CD14-positive monocyte (primary cell): ENCODE data around the gene TSHZ2. TPM values are rescaled to one million over a fixed set of nuclear protein-coding genes. Genes with fewer than 3 reads are reported as not detected.

Experiments
- DNase-seq, 3 donors: peaks; one replicate each; pipeline ENCODE4 v3.0.0-alpha.2; 2011 to 2022
- H2AFZ ChIP-seq: 2 replicates; pipeline ENCODE4 v1.6.0; 2012; ENCODE audit warnings: mild to moderate bottlenecking, low read depth, low read length, inconsistent platforms; ENCODE audit not compliant: insufficient read depth, poor library complexity, severe bottlenecking
- H3K27ac ChIP-seq, 2 donors: 1 replicate in 1 of 2; 2 replicates in 1 of 2; pipeline ENCODE4 v1.5.1; 2012 to 2013; ENCODE audit warnings: low read length in 2 of 2, control low read depth in 1 of 2, inconsistent platforms in 1 of 2, low read depth in 1 of 2, mild to moderate bottlenecking in 1 of 2
- H3K27me3 ChIP-seq, 2 donors: one replicate each; pipeline versions ENCODE4 v1.6.0 to v1.6.1; 2011 to 2013; ENCODE audit warnings: low read length in 2 of 2; ENCODE audit not compliant: control insufficient read depth in 2 of 2, insufficient read depth in 2 of 2
- H3K36me3 ChIP-seq, 2 donors: replicated peaks in 1 of 2; 1 replicate in 1 of 2; 2 replicates in 1 of 2; pipeline versions ENCODE4 v1.5.1 to v1.6.1; 2012 to 2013; ENCODE audit warnings: low read length in 2 of 2, control low read depth in 1 of 2, inconsistent platforms in 1 of 2, mild to moderate bottlenecking in 1 of 2; ENCODE audit not compliant: insufficient read depth in 2 of 2, control insufficient read depth in 1 of 2
- H3K4me1 ChIP-seq, 2 donors: 1 replicate in 1 of 2; 2 replicates in 1 of 2; pipeline versions ENCODE4 v1.5.1 to v1.6.1; 2012 to 2013; ENCODE audit warnings: low read length in 2 of 2, control low read depth in 1 of 2, inconsistent platforms in 1 of 2, mild to moderate bottlenecking in 1 of 2, moderate library complexity in 1 of 2; ENCODE audit not compliant: insufficient read depth in 2 of 2, control insufficient read depth in 1 of 2
- H3K4me2 ChIP-seq: replicated peaks from 2 replicates; pipeline ENCODE3; 2012; ENCODE audit warnings: low read length, moderate library complexity, mild to moderate bottlenecking; ENCODE audit not compliant: poor library complexity, severe bottlenecking; ENCODE audit errors: extremely low read depth
- H3K4me3 ChIP-seq, 3 experiments: fragments of 200-600 bp in 1 of 3; sonication (generic) in 1 of 3; replicated peaks in 1 of 3; 1 replicate in 2 of 3; 2 replicates in 1 of 3; pipeline ENCODE4 v1.5.1; 2011 to 2013; ENCODE audit warnings: low read length in 3 of 3, mild to moderate bottlenecking in 3 of 3, control low read depth in 2 of 3, low read depth in 2 of 3, inconsistent platforms in 1 of 3, moderate library complexity in 1 of 3
- H3K79me2 ChIP-seq: 2 replicates; pipeline ENCODE4 v1.6.0; 2012; ENCODE audit warnings: mild to moderate bottlenecking, control low read depth, inconsistent platforms, low read length, moderate library complexity; ENCODE audit not compliant: insufficient read depth
- H3K9ac ChIP-seq: 2 replicates; pipeline ENCODE4 v1.6.0; 2017; ENCODE audit warnings: low read length, mild to moderate bottlenecking; ENCODE audit not compliant: insufficient read depth, poor library complexity, severe bottlenecking
- H3K9me3 ChIP-seq, 2 donors: replicated peaks in 1 of 2; 1 replicate in 1 of 2; 2 replicates in 1 of 2; pipeline versions ENCODE4 v1.5.1 to v1.6.1; 2012 to 2013; ENCODE audit warnings: low read length in 2 of 2, control low read depth in 1 of 2; ENCODE audit not compliant: control insufficient read depth in 1 of 2, insufficient read depth in 1 of 2
- H4K20me1 ChIP-seq: 2 replicates; pipeline ENCODE4 v1.6.0; 2012; ENCODE audit warnings: mild to moderate bottlenecking, low read length, control low read depth, moderate library complexity; ENCODE audit not compliant: insufficient read depth
- H3K27ac Mint-ChIP-seq, 7 donors: one replicate each; pipeline ENCODE4 v1.8.0; 2020; ENCODE audit warnings: mild to moderate bottlenecking in 7 of 7, mixed read lengths in 7 of 7, moderate library complexity in 6 of 7, inconsistent platforms in 2 of 7
- H3K27me3 Mint-ChIP-seq, 3 donors: one replicate each; pipeline ENCODE4 v1.8.0; 2021 to 2022; ENCODE audit warnings: low read depth in 3 of 3, mild to moderate bottlenecking in 3 of 3, mixed read lengths in 3 of 3, moderate library complexity in 3 of 3, inconsistent platforms in 1 of 3
- H3K36me3 Mint-ChIP-seq, 2 donors: one replicate each; pipeline ENCODE4 v1.8.0; 2020; ENCODE audit warnings: mixed read lengths in 2 of 2, inconsistent platforms in 1 of 2, mild to moderate bottlenecking in 1 of 2
- H3K4me1 Mint-ChIP-seq: one replicate; pipeline ENCODE4 v1.8.0; 2020; ENCODE audit warnings: mild to moderate bottlenecking, mixed read lengths
- H3K4me3 Mint-ChIP-seq, 2 donors: one replicate each; pipeline ENCODE4 v1.8.0; 2020; ENCODE audit warnings: mild to moderate bottlenecking in 2 of 2, mixed read lengths in 2 of 2, moderate library complexity in 1 of 2
- H3K9me3 Mint-ChIP-seq, 7 donors: one replicate each; pipeline ENCODE4 v1.8.0; 2020 to 2022; ENCODE audit warnings: mixed read lengths in 7 of 7, mild to moderate bottlenecking in 6 of 7, moderate library complexity in 6 of 7, inconsistent platforms in 2 of 7
- CTCF ChIP-seq: fragments of 200-600 bp; IDR thresholded peaks from one replicate; pipeline ENCODE4 v1.8.0; 2022; ENCODE audit warnings: antibody characterized with exemption, mild to moderate bottlenecking
- WGBS: methylation state at CpG from one replicate; pipeline ENCODE4 v1.1.5; 2013; ENCODE audit warnings: missing lambda C conversion rate; ENCODE audit not compliant: insufficient coverage; 5-methylcytosine and 5-hydroxymethylcytosine counted together
- intact Hi-C, 2 donors: fragments of 100-400 bp; cut with micrococcal nuclease; formaldehyde crosslinking; loops; one replicate each; pipeline versions ENCODE4 v1.15.0 to v1.15.1; 2023
- polyA plus RNA-seq, 3 donors: library from polyadenylated mRNA; depleted of rRNA in 1 of 3; unstranded in 2 of 3; stranded (reverse) in 1 of 3; fragments of 300-500 nt in 2 of 3; fragments of >200 nt in 1 of 3; fragmentation: Illumina TruSeq in 2 of 3; gene quantifications; 1 replicate in 2 of 3; 2 replicates in 1 of 3; pipeline ENCODE4 v1.2.3, GENCODE V29; 2012 to 2021

TSHZ2 gene
- polyA plus RNA-seq, 3 donors = not detected

- no peak overlapping the region for H3K4me3 Mint-ChIP-seq
These were observed 397.7 kb downstream of the TSHZ2 start for GRCh38 chr20:53369871-53370270.

DNA sequence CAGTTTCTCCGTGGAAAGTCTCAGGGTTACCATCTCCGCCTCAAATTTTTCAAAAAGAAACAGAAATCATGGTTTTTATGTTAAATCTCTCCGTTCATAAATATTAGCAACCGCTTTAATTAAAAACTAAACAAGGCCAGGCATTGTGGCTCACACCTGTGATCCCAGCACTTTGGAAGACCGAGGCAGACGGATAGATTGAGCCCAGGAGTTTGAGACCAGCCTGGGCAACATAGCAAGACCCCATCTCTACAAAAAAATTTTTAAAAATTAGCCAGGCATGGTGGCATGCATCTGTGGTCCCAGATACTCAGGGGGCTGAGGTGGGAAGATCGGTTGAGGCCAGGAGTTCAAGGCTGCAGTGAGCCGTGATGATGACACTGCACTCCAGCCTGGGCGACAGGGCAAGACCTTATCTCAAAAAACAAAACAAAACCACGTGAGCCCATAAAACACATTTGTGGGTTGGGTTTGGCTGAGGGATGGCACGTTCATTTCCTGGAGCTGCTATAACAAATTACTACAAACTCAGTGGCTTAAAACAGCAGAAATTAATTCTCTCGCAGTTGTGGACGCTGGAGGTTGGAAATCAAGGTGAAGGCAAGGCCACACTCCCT is 398.3 kb downstream of the TSHZ2 start:
- Histone ChIP-seq H3K9me3 (no peaks in the 10 kb centered on the region), H3K27ac (no peak overlapping the region), H4K20me1 (no peaks in the 10 kb centered on the region), H3K27me3 (no peaks in the 10 kb centered on the region), H3K79me2 (no peaks in the 10 kb centered on the region), H3K9ac (no peak overlapping the region), H3K4me1 (no peaks in the 10 kb centered on the region), H2AFZ (no peak overlapping the region), H3K4me2 (no peak overlapping the region), H3K36me3 (no peaks in the 10 kb centered on the region), H3K4me3 (no peak overlapping the region)
- DNase-seq = no peak
- peaks cover 0 to 2% (median 0%) of the 10 kb centered on the region in 7 donors for H3K9me3 Mint-ChIP-seq
- H3K27me3 Mint-ChIP-seq = peaks cover 2 to 4% (median 4%) of the 10 kb centered on the region in 3 donors
- intact Hi-C loops = no loop called here
- 67% methylated on average over 6 of the region's 13 CpGs for WGBS
- H3K4me1 Mint-ChIP-seq = no peaks in the 10 kb centered on the region
- no peak overlapping the region for H3K27ac Mint-ChIP-seq
- no peak overlapping the region for H3K4me3 Mint-ChIP-seq
- H3K36me3 Mint-ChIP-seq = no peaks in the 10 kb centered on the region
- TF ChIP-seq CTCF = no peak

More at GRCh38 chr20:53369871-53370270, 397.7 kb downstream of the TSHZ2 start:
- H3K9me3 Mint-ChIP-seq = peaks cover 0 to 2% (median 0%) of the 10 kb centered on the region in 7 donors
- intact Hi-C loops = no loop called here
- 94% methylated on average over 7 of the region's 7 CpGs for WGBS
- H3K9me3 ChIP-seq = no peaks in the 10 kb centered on the region
- no peak overlapping the region for H3K9ac ChIP-seq
- no peaks in the 10 kb centered on the region for H3K27me3 ChIP-seq
- no peak overlapping the region for H3K4me3 ChIP-seq
- no peak overlapping the region for H3K27ac ChIP-seq
- no peaks in the 10 kb centered on the region for H3K36me3 ChIP-seq
- H2AFZ ChIP-seq = no peak overlapping the region
- H3K27me3 Mint-ChIP-seq = peaks cover 2 to 4% (median 4%) of the 10 kb centered on the region in 3 donors
- no peaks in the 10 kb centered on the region for H4K20me1 ChIP-seq
- no peaks in the 10 kb centered on the region for H3K36me3 Mint-ChIP-seq
- no peak for TF ChIP-seq CTCF
- H3K4me2 ChIP-seq = no peak overlapping the region
- no peaks in the 10 kb centered on the region for H3K4me1 ChIP-seq
- peak overlapping the region in 1 of 7 donors; percentile 46 for H3K27ac Mint-ChIP-seq
- DNase-seq = no peak
- no peaks in the 10 kb centered on the region for H3K79me2 ChIP-seq
- H3K4me1 Mint-ChIP-seq = no peaks in the 10 kb centered on the region
